Measurements from ENCODE around the gene SLC66A3. TPM values are rescaled to one million over a fixed set of nuclear protein-coding genes. Genes with fewer than 3 reads are reported as not detected.

Gene SLC66A3
- total RNA-seq, 1 experiment from 2014 or later: 13.3 TPM

- Histone ChIP-seq H3K9me3 (ENCODE audit: control insufficient read depth, low read depth, low read length) (no peaks in the 10 kb centered on the region), H3K27me3 (ENCODE audit: insufficient read depth, low read length) (no peaks in the 10 kb centered on the region), H2AFZ (ENCODE audit: low read length) (no peak overlapping the region), H3K14ac (ENCODE audit: insufficient read depth, low read length) (no peak overlapping the region), H2BK120ac (ENCODE audit: low read depth, low read length, poor library complexity, severe bottlenecking) (no peak overlapping the region), H3K4me1 (ENCODE audit: insufficient read depth, low read length) (no peaks in the 10 kb centered on the region), H4K5ac (ENCODE audit: insufficient read length, low read depth, low read length) (no peak overlapping the region), H3K4me2 (ENCODE audit: insufficient read depth, insufficient read length, low read length) (no peak overlapping the region), H2BK5ac (ENCODE audit: insufficient read length, low read length) (no peak overlapping the region), H3K27ac (ENCODE audit: insufficient read length, low read depth, low read length) (no peak overlapping the region), H3K56ac (ENCODE audit: insufficient read length, low read depth, low read length) (no peak overlapping the region), H2BK12ac (ENCODE audit: insufficient read length, low read depth, low read length) (no peak overlapping the region), H3K23me2 (ENCODE audit: insufficient read length, low read depth, low read length, poor library complexity, severe bottlenecking) (peaks cover 5% of the 10 kb centered on the region), H4K91ac (ENCODE audit: insufficient read length, low read depth, low read length) (no peak overlapping the region), H3K4ac (ENCODE audit: low read depth, low read length) (no peak overlapping the region), H4K8ac (replicated peaks; ENCODE audit: insufficient read length, low read depth, low read length) (no peak overlapping the region), H3K79me2 (ENCODE audit: insufficient read depth, low read length) (no peaks in the 10 kb centered on the region), H2AK5ac (ENCODE audit: insufficient read length, low read length) (no peak overlapping the region), H3K79me1 (ENCODE audit: insufficient read depth, low read depth, low read length, poor library complexity, severe bottlenecking) (no peaks in the 10 kb centered on the region), H3K23ac (ENCODE audit: insufficient read length, low read depth, low read length) (no peak overlapping the region), H2BK20ac (ENCODE audit: low read depth, low read length, poor library complexity, severe bottlenecking) (no peak overlapping the region), H3K18ac (ENCODE audit: insufficient read length, low read depth, low read length) (no peak overlapping the region), H2BK15ac (ENCODE audit: low read depth, low read length) (no peak overlapping the region), H3T11ph (ENCODE audit: low read length) (no peak overlapping the region), H3K9ac (ENCODE audit: extremely low read depth, insufficient read length, low read length) (no peak overlapping the region), H4K20me1 (ENCODE audit: control insufficient read depth, insufficient read depth, insufficient read length) (no peaks in the 10 kb centered on the region)
- no CpG with 5 or more reads among the region's 6 CpGs for WGBS (ENCODE audit: extremely low coverage, insufficient read length, low lambda C conversion rate)
- Mint-ChIP-seq H3K9me3 (no peaks in the 10 kb centered on the region), H3K27ac (no peak overlapping the region), H3K27me3 (ENCODE audit: low read depth) (peaks cover 25% of the 10 kb centered on the region), H3K36me3 (ENCODE audit: insufficient read depth in 1 of 3, low read depth in 3 of 3) (no peaks in the 10 kb centered on the region; a peak in 1 of 7 replicates), H3K4me1 (peaks cover 8 to 18% of the 10 kb centered on the region in 2 experiments), H3K4me3 (no peak overlapping the region)
- TF ChIP-seq, protein P1, sequence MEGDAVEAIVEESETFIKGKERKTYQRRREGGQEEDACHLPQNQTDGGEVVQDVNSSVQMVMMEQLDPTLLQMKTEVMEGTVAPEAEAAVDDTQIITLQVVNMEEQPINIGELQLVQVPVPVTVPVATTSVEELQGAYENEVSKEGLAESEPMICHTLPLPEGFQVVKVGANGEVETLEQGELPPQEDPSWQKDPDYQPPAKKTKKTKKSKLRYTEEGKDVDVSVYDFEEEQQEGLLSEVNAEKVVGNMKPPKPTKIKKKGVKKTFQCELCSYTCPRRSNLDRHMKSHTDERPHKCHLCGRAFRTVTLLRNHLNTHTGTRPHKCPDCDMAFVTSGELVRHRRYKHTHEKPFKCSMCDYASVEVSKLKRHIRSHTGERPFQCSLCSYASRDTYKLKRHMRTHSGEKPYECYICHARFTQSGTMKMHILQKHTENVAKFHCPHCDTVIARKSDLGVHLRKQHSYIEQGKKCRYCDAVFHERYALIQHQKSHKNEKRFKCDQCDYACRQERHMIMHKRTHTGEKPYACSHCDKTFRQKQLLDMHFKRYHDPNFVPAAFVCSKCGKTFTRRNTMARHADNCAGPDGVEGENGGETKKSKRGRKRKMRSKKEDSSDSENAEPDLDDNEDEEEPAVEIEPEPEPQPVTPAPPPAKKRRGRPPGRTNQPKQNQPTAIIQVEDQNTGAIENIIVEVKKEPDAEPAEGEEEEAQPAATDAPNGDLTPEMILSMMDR (conservative IDR thresholded peaks at IDR 0.05): no peak
- no peak for DNase-seq
Observed at GRCh38 chr2:11157296-11157695, 2.0 kb downstream of the SLC66A3 start.
